A673 (cell line): Measurements from ENCODE around the gene MSH3. TPM values are rescaled to one million over a fixed set of nuclear protein-coding genes. Genes with fewer than 3 reads are reported as not detected.

Experiments used
- BruUV-seq: library from RNA; stranded (reverse); fragments of 400-500 nt; replicated peaks from 2 replicates; lab custom pipeline; 2021; lab: Mats Ljungman, UMichigan
- CTCF ChIA-PET: fragments of 300-600 bp; sonication (Branson Sonifier 250); formaldehyde crosslinking; loops from one replicate; lab custom pipeline; 2022; ENCODE audit warnings: antibody characterized with exemption; lab: Charles Lee
- POLR2A ChIA-PET: fragments of 300-600 bp; sonication (Branson Sonifier 250); formaldehyde crosslinking; loops from one replicate; lab custom pipeline; 2022; ENCODE audit warnings: antibody characterized with exemption; ENCODE audit not compliant: low non-redundant PET; lab: Charles Lee
- DNase-seq: peaks from one replicate; pipeline ENCODE4 v3.0.0-alpha.2; 2015; ENCODE audit warnings: low spot score
- H3K27ac ChIP-seq: fragments of 200-600 bp; sonication (generic); 2 replicates; pipeline ENCODE4 v1.5.1; 2016; ENCODE audit warnings: mixed run types, low read depth, mild to moderate bottlenecking, mixed read lengths, antibody characterized with exemption, low read length; ENCODE audit not compliant: poor library complexity, severe bottlenecking
- H3K27me3 ChIP-seq: fragments of 200-600 bp; sonication (generic); replicated peaks from 2 replicates; pipeline ENCODE4 v1.6.1; 2017; ENCODE audit warnings: mixed run types, low read depth, mild to moderate bottlenecking, mixed read lengths, antibody characterized with exemption, low read length; ENCODE audit not compliant: insufficient read depth, poor library complexity
- H3K36me3 ChIP-seq: fragments of 200-600 bp; sonication (generic); 2 replicates; pipeline ENCODE4 v1.6.1; 2016; ENCODE audit warnings: mixed run types, mild to moderate bottlenecking, mixed read lengths, antibody characterized with exemption, low read length; ENCODE audit not compliant: insufficient read depth, poor library complexity, severe bottlenecking
- H3K4me1 ChIP-seq: fragments of 200-600 bp; sonication (generic); 2 replicates; pipeline ENCODE4 v1.6.1; 2017; ENCODE audit warnings: mixed run types, mild to moderate bottlenecking, mixed read lengths, antibody characterized with exemption, low read length; ENCODE audit not compliant: insufficient read depth, poor library complexity, severe bottlenecking
- H3K4me3 ChIP-seq: fragments of 200-600 bp; sonication (generic); 2 replicates; pipeline ENCODE4 v1.5.1; 2016; ENCODE audit warnings: low read depth, mixed run types, mild to moderate bottlenecking, mixed read lengths, low read length; ENCODE audit not compliant: poor library complexity, severe bottlenecking
- H3K9me3 ChIP-seq: fragments of 200-600 bp; sonication (generic); 2 replicates; pipeline ENCODE4 v1.6.1; 2016; ENCODE audit warnings: mixed run types, low read depth, mild to moderate bottlenecking, mixed read lengths, antibody characterized with exemption, low read length; ENCODE audit not compliant: poor library complexity, severe bottlenecking
- CTCF ChIP-seq: fragments of 300-800, 200-600 bp; sonication (generic); conservative IDR thresholded peaks from 2 replicates; pipeline ENCODE4 v1.5.1; 2017; ENCODE audit warnings: low read depth, mild to moderate bottlenecking, antibody characterized with exemption, low read length, moderate library complexity, mixed read lengths
- EZH2 ChIP-seq: fragments of 200-600 bp; sonication (generic); IDR thresholded peaks from 2 replicates; pipeline ENCODE4 v1.6.1; 2017; ENCODE audit warnings: borderline replicate concordance, low read depth, mild to moderate bottlenecking, mixed read lengths, antibody characterized with exemption, low read length; ENCODE audit not compliant: poor library complexity, severe bottlenecking
- intact Hi-C: fragments of 100-400 bp; cut with micrococcal nuclease; formaldehyde crosslinking; loops from one replicate; pipeline ENCODE4 v1.10.0; 2022; ENCODE audit not compliant: unreplicated experiment
- total RNA-seq: library from RNA; stranded (reverse); gene quantifications from 2 replicates; pipeline ENCODE4 v1.2.3, GENCODE V29; 2021

Gene MSH3
- total RNA-seq, 1 experiment from 2014 or later, result 16.2 TPM

GRCh38 chr5:80756292-80756691 lies 101.8 kb downstream of the MSH3 start:
- no peak for TF ChIP-seq CTCF
- no peak for TF ChIP-seq EZH2
- Histone ChIP-seq H3K36me3 (no peaks in the 10 kb centered on the region), H3K27ac (no peak overlapping the region), H3K4me3 (no peak overlapping the region), H3K27me3 (no peaks in the 10 kb centered on the region), H3K4me1 (no peaks in the 10 kb centered on the region), H3K9me3 (no peaks in the 10 kb centered on the region)
- no peak for DNase-seq
- ChIA-PET CTCF (no interaction called here), POLR2A (no interaction called here)
- no TSS peak for BruUV-seq
- intact Hi-C loops, result no loop called here

GRCh38 chr5:80757290-80757689 lies 102.8 kb downstream of the MSH3 start:
- intact Hi-C loops, result no loop called here
- TF ChIP-seq EZH2, result no peak
- no peak for TF ChIP-seq CTCF
- CTCF ChIA-PET, result no interaction called here
- POLR2A ChIA-PET, result no interaction called here
- BruUV-seq, result no TSS peak
- H3K4me3 ChIP-seq, result no peak overlapping the region
- H3K27ac ChIP-seq, result no peak overlapping the region
- no peaks in the 10 kb centered on the region for H3K9me3 ChIP-seq
- no peaks in the 10 kb centered on the region for H3K36me3 ChIP-seq
- no peaks in the 10 kb centered on the region for H3K4me1 ChIP-seq
- no peaks in the 10 kb centered on the region for H3K27me3 ChIP-seq
- no peak for DNase-seq

- no peaks in the 10 kb centered on the region for H3K9me3 ChIP-seq
- no peak overlapping the region for H3K27ac ChIP-seq
- ChIA-PET POLR2A (interaction anchor here (0.5 kb wide), 1 partner anchor 10 kb away, joined by 3 read pairs; no protein-coding TSS in a partner anchor), CTCF (no interaction called here)
- no TSS peak for BruUV-seq
- no peaks in the 10 kb centered on the region for H3K27me3 ChIP-seq
- no peaks in the 10 kb centered on the region for H3K4me1 ChIP-seq
- no peaks in the 10 kb centered on the region for H3K36me3 ChIP-seq
- intact Hi-C loops, result no loop called here
- DNase-seq, result no peak
- TF ChIP-seq EZH2, result no peak
- TF ChIP-seq CTCF, result no peak
- H3K4me3 ChIP-seq, result no peak overlapping the region
These were observed 105.6 kb downstream of the MSH3 start for GRCh38 chr5:80759866-80760577.
